HT1080 (cell line): ENCODE results near the gene SPIN3. TPM values are rescaled to one million over a fixed set of nuclear protein-coding genes. Genes with fewer than 3 reads are reported as not detected.
"Not testable (repeated sequence)": the region's sequence is repeated elsewhere in the genome, so short reads cannot be mapped to it uniquely, and the experiment has no call there.

Source experiments
- DNase-seq: peaks from one replicate; pipeline ENCODE4 v3.0.0-alpha.2; 2015; ENCODE audit warnings: low read depth
- polyA plus RNA-seq, 2 experiments: library from polyadenylated mRNA; depleted of rRNA; stranded (reverse); fragments of >200 nt; gene quantifications; 2 replicates each; pipeline ENCODE4 v1.2.3, GENCODE V29; 2015
- total RNA-seq: library from RNA; depleted of rRNA; stranded (reverse); fragments of >200 nt; shearing (Covaris generic); gene quantifications from 2 replicates; pipeline ENCODE4 v1.2.3, GENCODE V29; 2014; rRNA removed

Gene SPIN3
- 7.1 and 13.4 TPM in 2 replicates for total RNA-seq
- polyA plus RNA-seq (2015; cell fraction: cytosol; rRNA removed), result 8.2 and 8.9 TPM in 2 replicates
- 39.3 and 42.6 TPM in 2 replicates for polyA plus RNA-seq (2015; cell fraction: nucleus; rRNA removed)

GRCh38 chrX:56995271-56995994 lies at the start of gene SPIN3:
Gene SPIN3, minus strand, starts transcription at chrX:56995541. Its CDS starts 594 bp downstream, at chrX:56994947.
- DNase-seq, result peak; percentile 86

GRCh38 chrX:57044245-57044644 lies 48.9 kb upstream of the SPIN3 start:
- DNase-seq, result peak; percentile 8

DNA sequence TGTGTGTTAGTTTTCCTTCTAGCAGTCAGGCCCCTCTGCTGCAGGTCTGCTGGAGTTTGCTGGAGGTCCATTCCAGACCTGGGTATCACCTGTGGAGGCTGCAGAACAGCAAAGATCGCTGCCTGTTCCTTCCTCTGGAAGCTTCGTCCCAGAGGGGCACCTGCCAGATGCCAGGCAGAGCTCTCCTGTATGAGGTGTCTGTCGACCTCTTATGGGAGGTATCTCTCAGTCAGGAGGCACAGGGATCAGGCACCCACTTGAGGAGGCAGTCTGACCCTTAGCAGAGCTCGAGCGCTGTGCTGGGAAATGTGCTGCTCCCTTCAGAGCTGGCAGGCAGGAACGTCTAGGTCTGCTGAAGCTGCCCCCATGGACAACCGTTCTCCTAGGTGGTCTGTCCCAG lies 41.9 kb upstream of the SPIN3 start:
- not testable (repeated sequence) for DNase-seq

DNA sequence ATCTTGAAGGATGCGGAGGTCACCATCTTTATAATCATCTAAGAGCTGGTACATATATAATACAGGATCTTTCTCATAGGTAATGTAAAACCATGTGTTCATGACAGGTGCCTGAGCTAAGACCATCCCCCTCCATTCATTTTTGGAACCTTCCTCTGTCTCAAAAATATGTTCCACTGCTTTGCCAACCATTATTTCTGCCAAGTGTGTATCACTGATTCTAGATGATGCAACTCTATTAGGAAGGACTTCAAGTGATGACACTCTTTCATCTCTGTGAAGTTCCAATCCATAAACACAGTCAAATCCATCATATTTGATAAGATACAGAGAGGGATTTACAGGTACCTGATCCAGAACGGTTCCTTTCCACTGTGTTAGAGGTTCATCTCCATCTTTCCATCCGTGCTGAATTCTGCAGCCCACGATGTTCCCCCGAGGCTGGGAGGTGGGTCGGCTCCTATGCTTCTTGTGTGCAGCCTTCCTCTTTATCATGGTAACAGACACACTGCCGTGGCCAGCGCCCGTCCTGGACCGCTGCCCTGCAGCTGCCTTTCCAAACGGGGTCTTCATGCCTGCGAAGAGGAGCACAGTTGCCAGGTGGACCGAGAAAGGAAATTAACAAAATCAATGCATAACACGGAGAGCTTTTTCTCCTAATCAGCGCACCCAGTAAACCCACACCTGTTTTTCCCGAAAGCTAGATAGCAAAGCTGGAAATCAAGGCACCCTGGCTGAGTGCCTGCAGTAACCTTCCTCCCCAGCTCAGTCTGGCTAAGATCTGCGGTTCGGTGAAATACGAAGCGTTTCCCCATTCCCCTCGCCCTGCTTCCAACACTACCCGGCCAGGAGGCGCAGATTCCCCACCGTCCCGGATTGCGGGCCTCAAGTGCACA lies 718 bp downstream of the SPIN3 start:
- peak; percentile 0 for DNase-seq

- no peak for DNase-seq
Measured at GRCh38 chrX:56987741-56988140, 7.6 kb downstream of the SPIN3 start.

DNA sequence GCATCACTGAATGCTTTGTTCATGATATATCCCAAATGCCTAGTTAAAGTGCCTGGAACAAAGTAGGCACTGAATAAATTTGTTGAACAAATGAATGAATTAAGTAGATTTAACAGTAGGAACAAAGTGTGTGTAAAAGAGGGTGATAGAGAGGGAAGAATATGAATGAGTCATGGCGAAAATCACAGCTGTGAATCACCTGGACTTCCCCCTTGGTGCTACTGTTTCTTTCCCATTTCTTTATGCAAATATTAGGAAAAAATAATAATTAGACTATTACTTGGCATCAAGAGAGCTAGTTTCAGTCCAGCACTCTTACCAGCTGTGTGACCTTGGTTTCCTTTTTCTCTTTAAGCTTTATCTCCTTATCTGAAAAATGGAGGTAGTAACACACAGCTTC lies 9.2 kb downstream of the SPIN3 start:
- no peak for DNase-seq

DNA sequence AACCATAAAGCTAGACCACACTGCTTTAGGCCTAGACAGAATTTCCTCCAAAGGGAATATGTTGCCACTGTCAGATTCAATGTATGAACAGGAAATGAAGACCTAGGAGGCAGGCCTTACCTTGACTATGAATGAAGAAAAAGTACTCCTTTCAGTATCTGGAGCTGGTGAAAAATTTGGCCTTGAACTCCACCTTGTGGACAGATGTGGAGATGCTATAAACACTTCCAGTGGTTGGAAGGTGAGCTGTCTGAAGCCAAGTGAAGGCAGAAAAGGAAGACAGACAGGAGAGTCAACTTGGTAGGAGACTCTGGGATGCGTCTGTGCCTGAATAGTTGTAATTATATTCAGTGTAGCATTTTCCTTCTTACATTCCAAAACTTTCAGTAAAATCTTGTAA lies 17.2 kb downstream of the SPIN3 start:
- DNase-seq, result peak; percentile 45

- no peak for DNase-seq
Measured at GRCh38 chrX:56975611-56976010, 19.7 kb downstream of the SPIN3 start.

DNA sequence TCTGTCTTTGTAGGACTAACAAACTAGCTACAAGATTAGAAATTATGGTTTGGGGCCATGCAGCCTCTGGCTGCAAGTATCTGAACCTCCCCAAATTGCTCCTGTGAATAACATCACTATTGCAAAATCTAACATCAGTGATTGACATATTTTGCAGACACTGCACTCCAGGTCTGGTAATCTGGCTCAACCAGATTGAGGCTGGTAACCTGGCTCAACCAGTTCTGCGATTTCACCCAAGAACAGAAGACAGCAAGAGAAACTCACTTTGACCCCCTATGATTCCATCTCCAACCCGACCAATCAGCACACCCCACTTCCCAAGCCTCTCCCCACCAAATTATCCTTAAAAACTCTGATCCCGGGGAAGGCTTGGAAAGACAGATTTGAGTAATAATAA lies 20.9 kb downstream of the SPIN3 start:
- DNase-seq, result no peak

DNA sequence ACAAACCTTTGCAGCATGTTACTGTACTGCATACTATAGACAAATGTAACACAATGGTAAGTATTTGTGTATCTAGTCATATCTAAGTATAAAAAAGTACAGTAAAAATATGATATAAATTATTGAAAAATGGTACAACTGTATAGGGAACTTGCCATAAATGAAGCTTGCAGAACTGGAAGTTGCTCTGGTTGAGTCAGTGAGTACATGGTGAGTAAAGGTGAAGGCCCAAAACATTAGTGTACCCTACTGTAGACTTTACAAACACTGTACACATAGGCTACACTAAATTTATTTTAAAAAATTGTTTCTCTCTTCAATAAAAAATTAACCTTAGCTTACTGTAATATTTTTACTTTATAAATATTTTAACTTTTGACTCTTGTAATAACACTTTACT lies 25.8 kb downstream of the SPIN3 start:
- no peak for DNase-seq

DNA sequence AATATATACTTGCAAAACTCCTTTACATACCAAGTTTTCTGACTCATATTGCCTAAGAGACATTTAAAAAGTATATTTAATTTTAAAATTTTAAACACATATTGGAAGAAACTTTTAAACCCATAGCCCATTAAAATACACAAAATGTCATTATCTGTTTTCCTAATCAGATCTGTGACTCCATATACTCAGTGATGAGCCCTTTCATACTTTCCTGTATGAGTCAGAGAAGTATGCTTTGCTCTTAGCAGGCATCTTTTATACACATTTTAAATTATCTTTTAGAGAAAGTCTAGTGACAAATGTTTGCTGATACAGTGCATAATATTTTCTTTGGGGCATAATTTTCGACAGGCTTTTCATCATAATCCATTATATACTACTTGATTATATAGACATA lies 26.4 kb downstream of the SPIN3 start:
- DNase-seq, result no peak

DNA sequence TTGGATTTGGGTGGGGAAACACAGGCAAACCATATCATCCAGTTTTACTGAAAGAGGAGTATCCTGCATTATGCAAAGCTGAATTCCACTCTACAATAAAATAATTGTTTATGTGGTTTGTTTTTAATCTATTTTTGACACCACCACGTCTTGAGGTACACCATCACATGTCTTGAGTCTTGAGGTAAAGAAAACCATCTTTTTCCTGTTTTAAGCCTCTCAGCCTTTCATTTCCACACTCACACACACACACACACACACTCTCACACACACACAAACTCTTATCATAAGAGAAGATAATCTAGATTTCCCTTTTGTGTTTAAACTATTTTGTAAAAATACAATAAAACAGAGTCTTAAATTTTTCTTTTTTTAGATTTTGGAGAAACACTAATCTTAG lies 32.0 kb downstream of the SPIN3 start:
- no peak for DNase-seq

DNA sequence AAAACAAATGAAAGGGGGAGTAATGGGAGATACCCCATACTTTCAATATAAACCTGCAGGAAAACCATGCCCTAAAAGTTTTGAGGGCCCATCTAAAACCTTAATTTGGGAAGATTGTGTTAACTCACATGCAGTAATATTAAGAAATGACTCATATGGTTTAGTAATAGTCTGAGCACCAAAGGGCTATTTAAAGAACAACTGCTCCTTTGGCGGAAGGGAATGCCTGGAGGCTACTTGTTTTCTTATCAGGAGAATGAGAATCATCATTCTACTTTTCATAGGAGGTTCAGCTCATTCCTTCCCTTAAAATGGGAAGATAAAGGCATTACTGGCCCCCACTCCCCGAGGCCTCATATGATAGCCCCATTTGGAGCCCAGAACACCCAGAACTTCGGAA lies 47.6 kb downstream of the SPIN3 start:
- DNase-seq, result no peak

DNA sequence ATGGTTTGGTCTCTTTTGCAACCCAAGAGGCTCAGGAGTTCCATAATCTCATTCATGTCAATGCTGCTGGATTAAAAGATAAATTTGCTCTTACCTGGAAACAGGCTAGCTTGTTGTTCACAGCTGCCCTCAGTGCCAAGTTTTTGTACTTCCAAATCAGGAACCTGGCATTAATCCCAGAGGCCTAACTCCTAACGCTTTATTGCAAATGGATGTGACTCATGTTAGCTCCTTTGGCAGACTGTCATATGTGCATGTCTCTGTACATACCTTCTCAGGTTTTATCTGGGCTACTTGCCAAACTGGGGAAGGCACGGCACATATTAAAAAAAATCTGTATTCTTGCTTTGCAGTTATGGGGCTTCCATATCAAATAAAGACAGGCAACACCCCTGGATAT lies 49.1 kb downstream of the SPIN3 start:
- peak; percentile 69 for DNase-seq

- not testable (repeated sequence) for DNase-seq
Measured at GRCh38 chrX:56945226-56945625, 50.1 kb downstream of the SPIN3 start.

- no peak for DNase-seq
Measured at GRCh38 chrX:56943264-56943663, 52.1 kb downstream of the SPIN3 start.

Other genes starting within 250 kb of the SPIN3 start
- 9.2 and 17.1 TPM in 2 replicates for gene SPIN2B, start 126.0 kb upstream of the SPIN3 start, total RNA-seq
- 0.37 and 0.63 TPM in 2 replicates for gene SPIN2A, start 141.9 kb upstream of the SPIN3 start, total RNA-seq